Left lung (tissue), 10 donors: Measurements from ENCODE around the gene IFRD2. TPM values are rescaled to one million over a fixed set of nuclear protein-coding genes. Genes with fewer than 3 reads are reported as not detected.

Source experiments
- ATAC-seq: fragments of 200-7000 bp; cut with Tn5 transposase; one replicate; pipeline ENCODE4 v1.9.1; 2020; ENCODE audit warnings: moderate library complexity
- DNase-seq, 4 donors: peaks; one replicate each; pipeline ENCODE4 v3.0.0-alpha.2; 2013 to 2020
- H3K27ac ChIP-seq, 2 donors: fragments of 200-600 bp; sonication (generic) in 1 of 2; one replicate each; pipeline versions ENCODE4 v1.5.0 to v1.8.0; 2020 to 2021
- H3K27me3 ChIP-seq, 2 donors: fragments of 200-600 bp; sonication (generic) in 1 of 2; one replicate each; pipeline versions ENCODE4 v1.5.0 to v1.8.0; 2020 to 2021
- H3K36me3 ChIP-seq, 2 donors: fragments of 200-600 bp; sonication (generic) in 1 of 2; one replicate each; pipeline versions ENCODE4 v1.5.0 to v1.8.0; 2020 to 2021
- H3K4me1 ChIP-seq, 2 donors: fragments of 200-600 bp; one replicate each; pipeline ENCODE4 v1.8.0; 2021
- H3K4me3 ChIP-seq, 2 donors: fragments of 200-600 bp; sonication (generic) in 1 of 2; one replicate each; pipeline versions ENCODE4 v1.5.0 to v1.8.0; 2020 to 2021; ENCODE audit warnings: mild to moderate bottlenecking in 1 of 2
- H3K9me3 ChIP-seq, 2 donors: fragments of 200-600 bp; sonication (generic) in 1 of 2; one replicate each; pipeline versions ENCODE4 v1.5.0 to v1.8.0; 2020 to 2021
- CTCF ChIP-seq, 2 donors: fragments of 200-600 bp; sonication (generic) in 1 of 2; IDR thresholded peaks; one replicate each; pipeline versions ENCODE4 v1.5.0 to v1.8.0; 2021; ENCODE audit warnings: antibody characterized with exemption in 2 of 2
- intact Hi-C, 2 donors: fragments of 100-400 bp; cut with DNase I; formaldehyde crosslinking; loops; one replicate each; pipeline versions ENCODE4 v1.11.2 to v1.14.2; 2022
- polyA plus RNA-seq, 6 donors: library from polyadenylated mRNA; unstranded; fragments of 120-200 nt; gene quantifications; one replicate each; pipeline ENCODE4 v1.2.1, GENCODE V29; 2013; ENCODE audit not compliant: insufficient read length in 6 of 6
- total RNA-seq, 2 donors: library from RNA; stranded (reverse); fragmentation: NEBNext Ultra II Directional; extraction: Animal tissue kit (Norgen Biotek cat#: 25700); gene quantifications; one replicate each; pipeline ENCODE4 v1.2.1, GENCODE V29; 2021
- donor health status: DM: no; HTN: yes; CAD: no.
- donor health status: DM: no; HTN: no; CAD: no.

Gene IFRD2
- total and polyA plus RNA-seq, 8 donors: 29.6 to 104 (median 38.5) TPM

GRCh38 chr3:50327943-50328691 is 35.9 kb upstream of the IFRD2 start, which contains the start of gene TUSC2:
Gene TUSC2 (minus strand): TSS chr3:50328223. CDS start chr3:50328099, 124 bp downstream.
- ATAC-seq (peak; percentile 93), DNase-seq (peak; percentile 94 to 98 (median 97))
- no peak for TF ChIP-seq CTCF (IDR thresholded peaks at IDR 0.05)
- Histone ChIP-seq H3K27ac (peak within 1 kb of the TSS; percentile 59 to 84), H3K4me3 (peak within 1 kb of the TSS; percentile 95 to 100), H3K4me1 (peaks cover 6 to 68% of the 10 kb centered on the region in 2 donors), H3K36me3 (peaks cover 0 to 58% of the 10 kb centered on the region in 2 donors), H3K27me3 (no peaks in the 10 kb centered on the region), H3K9me3 (no peaks in the 10 kb centered on the region)
- intact Hi-C loops: no loop called here

GRCh38 chr3:50327129-50327528 is 34.9 kb upstream of the IFRD2 start:
- no peak for TF ChIP-seq CTCF (IDR thresholded peaks at IDR 0.05)
- no peak overlapping the region for H3K27ac ChIP-seq
- intact Hi-C loops: no loop called here

GRCh38 chr3:50326182-50326541 is 33.9 kb upstream of the IFRD2 start:
- Histone ChIP-seq H3K36me3 (peaks cover 0 to 40% of the 10 kb centered on the region in 2 donors), H3K4me1 (peaks cover 14 to 67% of the 10 kb centered on the region in 2 donors), H3K9me3 (no peaks in the 10 kb centered on the region), H3K27ac (peak overlapping the region in 1 of 2 donors; percentile 93), H3K27me3 (no peaks in the 10 kb centered on the region), H3K4me3 (no peak overlapping the region)
- ATAC-seq: no peak
- no peak for TF ChIP-seq CTCF (IDR thresholded peaks at IDR 0.05)
- DNase-seq: no peak
- intact Hi-C loops: no loop called here

More at GRCh38 chr3:50327129-50327528, 34.9 kb upstream of the IFRD2 start:
- H3K9me3 ChIP-seq: no peaks in the 10 kb centered on the region
- H3K27me3 ChIP-seq: no peaks in the 10 kb centered on the region
- H3K4me1 ChIP-seq: peaks cover 11 to 68% of the 10 kb centered on the region in 2 donors
- no peak for DNase-seq
- H3K36me3 ChIP-seq: peaks cover 0 to 49% of the 10 kb centered on the region in 2 donors
- H3K4me3 ChIP-seq: peak overlapping the region; percentile 95 to 100
- ATAC-seq: no peak

GRCh38 chr3:50325497-50326181 is 33.4 kb upstream of the IFRD2 start:
- no peaks in the 10 kb centered on the region for H3K9me3 ChIP-seq
- peak overlapping the region in 1 of 2 donors; percentile 93 for H3K27ac ChIP-seq
- no peak for DNase-seq
- intact Hi-C loops: no loop called here
- no peak overlapping the region for H3K4me3 ChIP-seq
- H3K27me3 ChIP-seq: no peaks in the 10 kb centered on the region
- no peak for TF ChIP-seq CTCF (IDR thresholded peaks at IDR 0.05)
- no peak for ATAC-seq
- peaks cover 14 to 67% of the 10 kb centered on the region in 2 donors for H3K4me1 ChIP-seq
- peaks cover 0 to 34% of the 10 kb centered on the region in 2 donors for H3K36me3 ChIP-seq

GRCh38 chr3:50325113-50325480 is 32.9 kb upstream of the IFRD2 start:
- H3K9me3 ChIP-seq: no peaks in the 10 kb centered on the region

More at GRCh38 chr3:50325113-50325480, 32.9 kb upstream of the IFRD2 start:
- ATAC-seq (no peak), DNase-seq (no peak)
- peak overlapping the region in 1 of 2 donors; percentile 93 for H3K27ac ChIP-seq
- H3K36me3 ChIP-seq: peaks cover 0 to 29% of the 10 kb centered on the region in 2 donors
- H3K4me1 ChIP-seq: peaks cover 19 to 73% of the 10 kb centered on the region in 2 donors
- intact Hi-C loops: no loop called here
- no peaks in the 10 kb centered on the region for H3K27me3 ChIP-seq
- no peak for TF ChIP-seq CTCF (IDR thresholded peaks at IDR 0.05)
- H3K4me3 ChIP-seq: no peak overlapping the region
